ENCODE measurements around the gene GUCY2D. TPM values are rescaled to one million over a fixed set of nuclear protein-coding genes. Genes with fewer than 3 reads are reported as not detected.

GUCY2D gene
- total RNA-seq, 1 donor: not detected

- no peak for DNase-seq (ENCODE audit: low read depth)
These were observed 64.7 kb downstream of the GUCY2D start for GRCh38 chr17:8066841-8067775.

GRCh38 chr17:8067806-8068205, 65.4 kb downstream of the GUCY2D start:
- no peak for DNase-seq (ENCODE audit: low read depth)
- H3K4me3 ChIP-seq (ENCODE audit: low read depth, low read length): no peak overlapping the region
- TF ChIP-seq CTCF (IDR thresholded peaks at IDR 0.05; ENCODE audit: insufficient read depth, low read depth, low read length): no peak

More at GRCh38 chr17:8066841-8067775, 64.7 kb downstream of the GUCY2D start:
- H3K4me3 ChIP-seq (ENCODE audit: low read depth, low read length): no peak overlapping the region
- TF ChIP-seq CTCF (IDR thresholded peaks at IDR 0.05; ENCODE audit: insufficient read depth, low read depth, low read length): no peak

GRCh38 chr17:8068736-8069586, 66.5 kb downstream of the GUCY2D start:
- no peak for DNase-seq (ENCODE audit: low read depth)
- TF ChIP-seq CTCF (IDR thresholded peaks at IDR 0.05; ENCODE audit: insufficient read depth, low read depth, low read length): no peak
- H3K4me3 ChIP-seq (ENCODE audit: low read depth, low read length): no peak overlapping the region

GRCh38 chr17:8069587-8069860, 67.1 kb downstream of the GUCY2D start:
- no peak for DNase-seq (ENCODE audit: low read depth)
- H3K4me3 ChIP-seq (ENCODE audit: low read depth, low read length): no peak overlapping the region
- TF ChIP-seq CTCF (IDR thresholded peaks at IDR 0.05; ENCODE audit: insufficient read depth, low read depth, low read length): no peak

Other genes starting within 250 kb of the GUCY2D start
- gene KDM6B, start 168.4 kb upstream of the GUCY2D start, total RNA-seq: 3.0 and 5.8 TPM in 2 replicates
- 0.43 and 1.3 TPM in 2 replicates for gene TMEM88, start 147.5 kb upstream of the GUCY2D start, total RNA-seq
- gene NAA38, start 145.1 kb upstream of the GUCY2D start, total RNA-seq: 55.3 and 73.1 TPM in 2 replicates
- 6.4 and 11.2 TPM in 2 replicates for gene CYB5D1, start 144.6 kb upstream of the GUCY2D start, total RNA-seq
- gene CHD3, start 113.8 kb upstream of the GUCY2D start, total RNA-seq: 103 and 111 TPM in 2 replicates
- gene RNF227, start 86.3 kb upstream of the GUCY2D start, total RNA-seq: 2.2 and 4.2 TPM in 2 replicates
- 1.3 and 1.7 TPM in 2 replicates for gene KCNAB3, start 72.8 kb upstream of the GUCY2D start, total RNA-seq
- 42.7 and 47.4 TPM in 2 replicates for gene TRAPPC1, start 70.7 kb upstream of the GUCY2D start, total RNA-seq
- gene CNTROB, start 70.4 kb upstream of the GUCY2D start, total RNA-seq: 21.3 and 25.5 TPM in 2 replicates
- gene ALOX15B, start 36.4 kb downstream of the GUCY2D start, total RNA-seq: not detected in 2 replicates
- gene ALOX12B, start 85.1 kb downstream of the GUCY2D start, total RNA-seq: not detected in 2 replicates
- gene ALOXE3, start 115.9 kb downstream of the GUCY2D start, total RNA-seq: not detected in 2 replicates
- gene HES7, start 121.5 kb downstream of the GUCY2D start, total RNA-seq: not detected in 2 replicates
- 5.5 and 12.5 TPM in 2 replicates for gene PER1, start 149.8 kb downstream of the GUCY2D start, total RNA-seq
- gene VAMP2, start 160.3 kb downstream of the GUCY2D start, total RNA-seq: 5.6 and 6.1 TPM in 2 replicates
- 15.5 and 23.7 TPM in 2 replicates for gene TMEM107, start 173.8 kb downstream of the GUCY2D start, total RNA-seq
- gene BORCS6, start 187.6 kb downstream of the GUCY2D start, total RNA-seq: 6.0 and 8.4 TPM in 2 replicates
- 12.9 and 19.0 TPM in 2 replicates for gene AURKB, start 208.0 kb downstream of the GUCY2D start, total RNA-seq
- 6.0 and 10.3 TPM in 2 replicates for gene CTC1, start 245.4 kb downstream of the GUCY2D start, total RNA-seq
- gene PFAS, start 246.7 kb downstream of the GUCY2D start, total RNA-seq: 38.0 and 41.9 TPM in 2 replicates